Subcutaneous abdominal adipose tissue (tissue), 5 donors: ENCODE data around the gene DENND5A.
"Not testable (repeated sequence)": the region's sequence is repeated elsewhere in the genome, so short reads cannot be mapped to it uniquely, and the experiment has no call there.

Source experiments
- H3K27ac ChIP-seq: one replicate; pipeline ENCODE4 v1.7.0; 2013; ENCODE audit warnings: low read depth, mild to moderate bottlenecking, inconsistent platforms, low read length, moderate library complexity
- H3K27me3 ChIP-seq, 5 donors: one replicate each; pipeline ENCODE4 v1.7.0; 2013; ENCODE audit warnings: low read length in 5 of 5, inconsistent platforms in 1 of 5; ENCODE audit not compliant: control insufficient read depth in 5 of 5, insufficient read depth in 4 of 5
- H3K36me3 ChIP-seq, 5 donors: one replicate each; pipeline ENCODE4 v1.7.0; 2013; ENCODE audit warnings: low read length in 5 of 5; ENCODE audit not compliant: control insufficient read depth in 5 of 5, insufficient read depth in 5 of 5
- H3K4me1 ChIP-seq, 5 donors: one replicate each; pipeline ENCODE4 v1.7.0; 2013; ENCODE audit warnings: low read length in 5 of 5, mild to moderate bottlenecking in 3 of 5, moderate library complexity in 1 of 5; ENCODE audit not compliant: control insufficient read depth in 5 of 5, insufficient read depth in 5 of 5
- H3K4me3 ChIP-seq, 5 donors: one replicate each; pipeline ENCODE4 v1.7.0; 2013; ENCODE audit warnings: low read length in 5 of 5, low read depth in 1 of 5
- H3K9ac ChIP-seq, 5 donors: one replicate each; pipeline ENCODE4 v1.7.0; 2013; ENCODE audit warnings: low read length in 5 of 5, mild to moderate bottlenecking in 4 of 5, moderate library complexity in 3 of 5
- H3K9me3 ChIP-seq, 5 donors: one replicate each; pipeline ENCODE4 v1.7.0; 2013; ENCODE audit warnings: low read length in 5 of 5; ENCODE audit not compliant: control insufficient read depth in 5 of 5
- donor health status: healthy.
- donor health status: healthy.
- donor health status: healthy.
- donor health status: healthy.
- donor health status: healthy.

The DENND5A gene

GRCh38 chr11:9161991-9162390 is 103.2 kb downstream of the DENND5A start:
- not testable (repeated sequence) for H3K9ac ChIP-seq, H3K9me3 ChIP-seq, H3K4me3 ChIP-seq, H3K4me1 ChIP-seq, H3K27me3 ChIP-seq, H3K27ac ChIP-seq
- H3K36me3 ChIP-seq, result peaks cover 22 to 52% (median 30%) of the 10 kb centered on the region in 5 donors

GRCh38 chr11:9160166-9160565 is 105.0 kb downstream of the DENND5A start:
- Histone ChIP-seq H3K27me3 (no peaks in the 10 kb centered on the region), H3K9ac (no peak overlapping the region), H3K27ac (no peak overlapping the region), H3K4me1 (no peaks in the 10 kb centered on the region), H3K9me3 (no peaks in the 10 kb centered on the region), H3K36me3 (peaks cover 21 to 62% (median 33%) of the 10 kb centered on the region in 5 donors), H3K4me3 (no peak overlapping the region)

- no peaks in the 10 kb centered on the region for H3K27me3 ChIP-seq
- H3K36me3 ChIP-seq, result peaks cover 21 to 58% (median 34%) of the 10 kb centered on the region in 5 donors
- H3K4me3 ChIP-seq, result no peak overlapping the region
- H3K27ac ChIP-seq, result peak overlapping the region; percentile 6
- no peak overlapping the region for H3K9ac ChIP-seq
- no peaks in the 10 kb centered on the region for H3K4me1 ChIP-seq
- H3K9me3 ChIP-seq, result no peaks in the 10 kb centered on the region
These were observed 106.2 kb downstream of the DENND5A start for GRCh38 chr11:9158898-9159391.

- no peak overlapping the region for H3K27ac ChIP-seq
- no peaks in the 10 kb centered on the region for H3K27me3 ChIP-seq
- peaks cover 0 to 2% (median 0%) of the 10 kb centered on the region in 5 donors for H3K4me1 ChIP-seq
- H3K4me3 ChIP-seq, result no peak overlapping the region
- H3K36me3 ChIP-seq, result peaks cover 29 to 71% (median 46%) of the 10 kb centered on the region in 5 donors
- no peaks in the 10 kb centered on the region for H3K9me3 ChIP-seq
- no peak overlapping the region for H3K9ac ChIP-seq
These were observed 109.2 kb downstream of the DENND5A start for GRCh38 chr11:9155930-9156329.

GRCh38 chr11:9153651-9154050 is 111.5 kb downstream of the DENND5A start:
- Histone ChIP-seq H3K9ac (no peak overlapping the region), H3K4me1 (peaks cover 0 to 8% (median 0%) of the 10 kb centered on the region in 5 donors), H3K27ac (no peak overlapping the region), H3K4me3 (no peak overlapping the region), H3K9me3 (no peaks in the 10 kb centered on the region), H3K36me3 (peaks cover 42 to 78% (median 53%) of the 10 kb centered on the region in 5 donors), H3K27me3 (no peaks in the 10 kb centered on the region)

- H3K4me1 ChIP-seq, result peaks cover 0 to 8% (median 0%) of the 10 kb centered on the region in 5 donors
- no peak overlapping the region for H3K4me3 ChIP-seq
- peaks cover 51 to 83% (median 67%) of the 10 kb centered on the region in 5 donors for H3K36me3 ChIP-seq
- no peaks in the 10 kb centered on the region for H3K9me3 ChIP-seq
- no peak overlapping the region for H3K9ac ChIP-seq
- H3K27ac ChIP-seq, result no peak overlapping the region
- H3K27me3 ChIP-seq, result no peaks in the 10 kb centered on the region
These were observed 113.5 kb downstream of the DENND5A start for GRCh38 chr11:9151631-9152030.

GRCh38 chr11:9150926-9151325 is 114.2 kb downstream of the DENND5A start:
- no peaks in the 10 kb centered on the region for H3K9me3 ChIP-seq
- H3K36me3 ChIP-seq, result peaks cover 58 to 84% (median 72%) of the 10 kb centered on the region in 5 donors
- no peak overlapping the region for H3K4me3 ChIP-seq
- no peak overlapping the region for H3K9ac ChIP-seq
- H3K27me3 ChIP-seq, result no peaks in the 10 kb centered on the region
- H3K27ac ChIP-seq, result no peak overlapping the region
- peaks cover 0 to 8% (median 0%) of the 10 kb centered on the region in 5 donors for H3K4me1 ChIP-seq

GRCh38 chr11:9150501-9150900 is 114.6 kb downstream of the DENND5A start:
- Histone ChIP-seq H3K9ac (no peak overlapping the region), H3K4me3 (no peak overlapping the region), H3K36me3 (peaks cover 59 to 84% (median 74%) of the 10 kb centered on the region in 5 donors), H3K4me1 (peaks cover 0 to 8% (median 0%) of the 10 kb centered on the region in 5 donors), H3K27ac (no peak overlapping the region), H3K27me3 (no peaks in the 10 kb centered on the region), H3K9me3 (no peaks in the 10 kb centered on the region)

GRCh38 chr11:9148727-9149126 is 116.4 kb downstream of the DENND5A start:
- H3K27me3 ChIP-seq, result no peaks in the 10 kb centered on the region
- no peak overlapping the region for H3K4me3 ChIP-seq
- peaks cover 59 to 97% (median 86%) of the 10 kb centered on the region in 5 donors for H3K36me3 ChIP-seq
- no peaks in the 10 kb centered on the region for H3K9me3 ChIP-seq
- peaks cover 0 to 8% (median 0%) of the 10 kb centered on the region in 5 donors for H3K4me1 ChIP-seq
- H3K27ac ChIP-seq, result no peak overlapping the region
- H3K9ac ChIP-seq, result no peak overlapping the region

- peaks cover 55 to 99% (median 92%) of the 10 kb centered on the region in 5 donors for H3K36me3 ChIP-seq
- no peaks in the 10 kb centered on the region for H3K9me3 ChIP-seq
- peaks cover 0 to 8% (median 0%) of the 10 kb centered on the region in 5 donors for H3K4me1 ChIP-seq
- no peaks in the 10 kb centered on the region for H3K27me3 ChIP-seq
- no peak overlapping the region for H3K9ac ChIP-seq
- H3K27ac ChIP-seq, result no peak overlapping the region
- H3K4me3 ChIP-seq, result no peak overlapping the region
These were observed 117.1 kb downstream of the DENND5A start for GRCh38 chr11:9148035-9148434.
